HepG2 (cell line): ENCODE data around the gene BAHCC1. TPM values are rescaled to one million over a fixed set of nuclear protein-coding genes. Genes with fewer than 3 reads are reported as not detected.

Experiments used
- BATF2 ChIP-seq: sonication (generic); formaldehyde crosslinking; IDR thresholded peaks from 2 replicates; pipeline ENCODE4 v1.8.0; 2022; ENCODE audit warnings: mild to moderate bottlenecking, missing genetic modification reagents, moderate library complexity
- CREB1 ChIP-seq, 2 experiments: fragments of 450-650 bp in 1 of 2; IDR thresholded peaks; 2 replicates each; pipeline ENCODE4 v1.6.1; 2016 to 2017; ENCODE audit warnings: control low read depth in 1 of 2, mild to moderate bottlenecking in 1 of 2, missing compliant biosample characterization in 1 of 2, missing genetic modification characterization in 1 of 2
- ERF ChIP-seq: IDR thresholded peaks from 2 replicates; pipeline ENCODE4 v1.6.1; 2018; ENCODE audit warnings: missing biosample characterization, missing genetic modification reagents
- HNRNPK ChIP-seq: fragments of 200-400 bp; formaldehyde crosslinking; IDR thresholded peaks from 2 replicates; pipeline ENCODE4 v1.6.1; 2018; ENCODE audit warnings: low read length, low read depth, moderate library complexity, mild to moderate bottlenecking; ENCODE audit not compliant: poor library complexity, severe bottlenecking
- HOXA5 ChIP-seq: sonication (generic); formaldehyde crosslinking; IDR thresholded peaks from 2 replicates; pipeline ENCODE4 v1.4.0; 2020; ENCODE audit warnings: missing genetic modification reagents
- NFYC ChIP-seq: IDR thresholded peaks from 2 replicates; pipeline ENCODE4 v1.6.1; 2016; ENCODE audit warnings: missing genetic modification reagents, missing compliant biosample characterization
- NR2F2 ChIP-seq: IDR thresholded peaks from 2 replicates; pipeline ENCODE4 v1.6.1; 2012; ENCODE audit warnings: low read depth, inconsistent platforms, borderline replicate concordance
- SIN3B ChIP-seq: fragments of 150-350 bp; IDR thresholded peaks from 2 replicates; pipeline ENCODE4 v1.6.1; 2014; ENCODE audit warnings: low read length
- TFDP1 ChIP-seq: IDR thresholded peaks from 2 replicates; pipeline ENCODE4 v1.6.1; 2016; ENCODE audit warnings: missing compliant biosample characterization, missing genetic modification reagents, borderline replicate concordance
- THAP8 ChIP-seq: sonication (generic); formaldehyde crosslinking; IDR thresholded peaks from 2 replicates; pipeline ENCODE4 v1.5.1; 2020; ENCODE audit warnings: missing genetic modification reagents, mild to moderate bottlenecking, borderline replicate concordance
- U2AF1 ChIP-seq: fragments of 200-400 bp; formaldehyde crosslinking; optimal IDR thresholded peaks from 2 replicates; pipeline ENCODE3; 2017; ENCODE audit warnings: mild to moderate bottlenecking, low read depth, low read length
- XRCC5 ChIP-seq: fragments of 200-400 bp; formaldehyde crosslinking; optimal IDR thresholded peaks from 2 replicates; pipeline ENCODE3; 2017; ENCODE audit warnings: mild to moderate bottlenecking, low read length
- ZNF10 ChIP-seq: sonication (generic); formaldehyde crosslinking; IDR thresholded peaks from 2 replicates; pipeline ENCODE4 v1.4.0; 2020; ENCODE audit warnings: mild to moderate bottlenecking, low read depth, missing genetic modification reagents, borderline replicate concordance
- ZNF207 ChIP-seq: fragments of 450-650 bp; IDR thresholded peaks from 2 replicates; pipeline ENCODE4 v1.6.1; 2016; ENCODE audit warnings: antibody characterized with exemption, borderline replicate concordance
- ZNF292 ChIP-seq: sonication (generic); formaldehyde crosslinking; IDR thresholded peaks from 2 replicates; pipeline ENCODE4 v1.8.1; 2022; ENCODE audit warnings: mild to moderate bottlenecking, low read depth, missing genetic modification reagents, borderline replicate concordance
- ZNF530 ChIP-seq: sonication (generic); formaldehyde crosslinking; IDR thresholded peaks from 2 replicates; pipeline ENCODE4 v1.5.0; 2020; ENCODE audit warnings: low read depth, mild to moderate bottlenecking, missing genetic modification reagents
- ZNF569 ChIP-seq: sonication (generic); formaldehyde crosslinking; IDR thresholded peaks from 2 replicates; pipeline ENCODE4 v1.5.0; 2020; ENCODE audit warnings: mild to moderate bottlenecking, missing genetic modification reagents, moderate library complexity, borderline replicate concordance
- ZNF670 ChIP-seq: sonication (generic); formaldehyde crosslinking; IDR thresholded peaks from 2 replicates; pipeline ENCODE4 v1.8.0; 2022; ENCODE audit warnings: mild to moderate bottlenecking, missing genetic modification reagents, borderline replicate concordance
- ZNF747 ChIP-seq: sonication (generic); formaldehyde crosslinking; IDR thresholded peaks from 2 replicates; pipeline ENCODE4 v1.8.1; 2023; ENCODE audit warnings: missing genetic modification reagents, mild to moderate bottlenecking, borderline replicate concordance
- ZNF766 ChIP-seq: sonication (generic); formaldehyde crosslinking; IDR thresholded peaks from 2 replicates; pipeline ENCODE4 v1.5.0; 2020; ENCODE audit warnings: missing genetic modification reagents, borderline replicate concordance
- ZNF788 ChIP-seq: sonication (generic); formaldehyde crosslinking; IDR thresholded peaks from 2 replicates; pipeline ENCODE4 v1.5.0; 2020; ENCODE audit warnings: mild to moderate bottlenecking, missing genetic modification reagents, borderline replicate concordance
- polyA plus RNA-seq, 8 experiments: library from polyadenylated mRNA; depleted of rRNA in 3 of 8; stranded (reverse) in 7 of 8; unstranded in 1 of 8; fragments of >200 nt; fragmentation: Illumina TruSeq in 4 of 8; extraction: Trizol in 4 of 8; gene quantifications; 2 replicates each; pipeline versions ENCODE4 v1.2.1 to v1.2.3, GENCODE V29; 2011 to 2016; ENCODE audit warnings: low read depth in 4 of 8, missing spikeins in 1 of 8, mixed read lengths in 1 of 8; ENCODE audit not compliant: insufficient read depth in 1 of 8
- total RNA-seq, 5 experiments: library from RNA; depleted of rRNA; stranded (reverse); fragments of >200 nt; fragmentation: Illumina TruSeq; extraction: Trizol; gene quantifications; 2 replicates each; pipeline ENCODE4 v1.2.3, GENCODE V29; 2016; ENCODE audit warnings: low read depth in 1 of 5
- TF ChIP-seq, protein P1 (sequence below): sonication (generic); formaldehyde crosslinking; IDR thresholded peaks from 2 replicates; pipeline ENCODE4 v1.4.0; 2020; ENCODE audit warnings: missing genetic modification reagents
- TF ChIP-seq, protein P2 (sequence below): sonication (generic); formaldehyde crosslinking; IDR thresholded peaks from 2 replicates; pipeline ENCODE4 v1.5.0; 2020; ENCODE audit warnings: missing genetic modification reagents, mild to moderate bottlenecking, borderline replicate concordance

The BAHCC1 gene
- total and polyA plus RNA-seq, 2 of the 13 experiments (the other 11 are each of a cell fraction or from before 2014, with no cell fraction given) = 1.4 to 1.7 TPM

- TF ChIP-seq ZNF10 (CRISPR knock-in tag) (no peak), XRCC5 (peak; percentile 99), TFDP1 (CRISPR knock-in tag) (peak; percentile 91; the same call in 1 of the 2 replicates), ZNF207 (no peak), NFYC (CRISPR knock-in tag) (peak; percentile 39; the same call in 1 of the 2 replicates), BATF2 (CRISPR knock-in tag) (peak; percentile 72; the same call in 1 of the 2 replicates), THAP8 (CRISPR knock-in tag) (no peak), CREB1 (IDR thresholded peaks at IDR 0.05) (no peak; the same call in 1 of the 2 replicates), CREB1 (CRISPR knock-in tag; IDR thresholded peaks at IDR 0.05) (no peak), ZNF788 (CRISPR knock-in tag) (peak; percentile 31; the same call in 1 of the 2 replicates), ZNF292 (CRISPR knock-in tag) (no peak), SIN3B (0 out of 2 replicates have a peak, but pooled peaks have one; percentile 55), ZNF766 (CRISPR knock-in tag) (0 out of 2 replicates have a peak, but pooled peaks have one; percentile 45), NR2F2 (peak; percentile 34; the same call in 1 of the 2 replicates), ZNF747 (CRISPR knock-in tag) (peak; percentile 26; the same call in 1 of the 2 replicates), U2AF1 (no peak), ZNF670 (CRISPR knock-in tag) (peak; percentile 52; the same call in 1 of the 2 replicates), HNRNPK (peak; percentile 68), ERF (CRISPR knock-in tag) (peak; percentile 92), ZNF569 (CRISPR knock-in tag) (no peak), ZNF530 (CRISPR knock-in tag) (no peak), HOXA5 (CRISPR knock-in tag) (no peak)
- TF ChIP-seq, protein P1, sequence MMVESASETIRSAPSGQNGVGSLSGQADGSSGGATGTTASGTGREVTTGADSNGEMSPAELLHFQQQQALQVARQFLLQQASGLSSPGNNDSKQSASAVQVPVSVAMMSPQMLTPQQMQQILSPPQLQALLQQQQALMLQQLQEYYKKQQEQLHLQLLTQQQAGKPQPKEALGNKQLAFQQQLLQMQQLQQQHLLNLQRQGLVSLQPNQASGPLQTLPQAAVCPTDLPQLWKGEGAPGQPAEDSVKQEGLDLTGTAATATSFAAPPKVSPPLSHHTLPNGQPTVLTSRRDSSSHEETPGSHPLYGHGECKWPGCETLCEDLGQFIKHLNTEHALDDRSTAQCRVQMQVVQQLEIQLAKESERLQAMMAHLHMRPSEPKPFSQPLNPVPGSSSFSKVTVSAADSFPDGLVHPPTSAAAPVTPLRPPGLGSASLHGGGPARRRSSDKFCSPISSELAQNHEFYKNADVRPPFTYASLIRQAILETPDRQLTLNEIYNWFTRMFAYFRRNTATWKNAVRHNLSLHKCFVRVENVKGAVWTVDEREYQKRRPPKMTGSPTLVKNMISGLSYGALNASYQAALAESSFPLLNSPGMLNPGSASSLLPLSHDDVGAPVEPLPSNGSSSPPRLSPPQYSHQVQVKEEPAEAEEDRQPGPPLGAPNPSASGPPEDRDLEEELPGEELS = no peak
- TF ChIP-seq, protein P2, sequence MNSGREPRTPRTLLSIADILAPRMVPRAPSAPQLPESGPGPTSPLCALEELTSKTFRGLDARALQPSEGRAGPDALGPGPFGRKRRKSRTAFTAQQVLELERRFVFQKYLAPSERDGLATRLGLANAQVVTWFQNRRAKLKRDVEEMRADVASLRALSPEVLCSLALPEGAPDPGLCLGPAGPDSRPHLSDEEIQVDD (CRISPR knock-in tag) = peak; percentile 51; the same call in 1 of the 2 replicates
Measured at GRCh38 chr17:81484195-81484979, 89.1 kb downstream of the BAHCC1 start (continued).
